HL-60 (cell line): ENCODE results near the gene KCNQ5.

ENCODE experiments used
- POLR2AphosphoS5 ChIP-seq: IDR thresholded peaks from 2 replicates; pipeline ENCODE4 v1.6.1; 2012; ENCODE audit warnings: low read depth
- REST ChIP-seq: IDR thresholded peaks from 2 replicates; pipeline ENCODE4 v1.6.1; 2012; ENCODE audit warnings: low read depth; ENCODE audit not compliant: insufficient replicate concordance

- TF ChIP-seq REST (no peak), POLR2AphosphoS5 (peak; percentile 60)
Measured at GRCh38 chr6:72619883-72620696, 1.8 kb upstream of the KCNQ5 start.
